K562 (cell line): ENCODE data around the gene MGAT4C. TPM values are rescaled to one million over a fixed set of nuclear protein-coding genes. Genes with fewer than 3 reads are reported as not detected.

Experiments
- ATAC-seq: fragments of 200-7000 bp; cut with Tn5 transposase; 3 replicates; pipeline ENCODE4 v1.9.1; 2020; ENCODE audit warnings: moderate library complexity
- BruUV-seq: library from RNA; stranded (reverse); fragments of 400-500 nt; replicated peaks from 2 replicates; lab custom pipeline; 2021; lab: Mats Ljungman, UMichigan
- CTCF ChIA-PET: fragments of 300-600 bp; formaldehyde crosslinking; extraction: SDS; loops from one replicate; lab custom pipeline; 2021; ENCODE audit warnings: low intra/inter-chr PET ratio; lab: Yijun Ruan, JAX
- POLR2A ChIA-PET: fragments of 300-600, 350-650 bp; sonication (Branson Sonifier 250); formaldehyde crosslinking; extraction: SDS; loops from one replicate; lab custom pipeline; 2021; ENCODE audit warnings: antibody characterized with exemption, inconsistent platforms; lab: Yijun Ruan, JAX
- DNase-seq, 4 experiments: peaks; one replicate each; pipeline versions ENCODE4 v3.0.0 to v3.0.0-alpha.2; 2011 to 2018; ENCODE audit warnings: low spot score in 3 of 4, mixed read lengths in 3 of 4; ENCODE audit errors: extremely low read depth in 1 of 4
- FAIRE-seq: peaks from 2 replicates; lab custom pipeline; 2011; peaks lifted over from hg19 to GRCh38; lab: Jason Lieb, UNC
- H2AFZ ChIP-seq: 2 replicates; pipeline ENCODE4 v1.6.0; 2011; ENCODE audit warnings: low read depth, low read length, control low read depth, inconsistent platforms
- H3K27ac ChIP-seq: fragments of 200-600 bp; 3 replicates; pipeline ENCODE4 v1.8.0; 2011; ENCODE audit warnings: low read depth, mild to moderate bottlenecking, control low read depth, inconsistent platforms, low read length, moderate library complexity, mixed read lengths; ENCODE audit errors: extremely low read depth
- H3K27me3 ChIP-seq, 2 experiments: fragments of 300-600 bp in 1 of 2; 2 replicates in 1 of 2; 3 replicates in 1 of 2; pipeline versions ENCODE4 v1.6.0 to v1.8.0; 2011; ENCODE audit warnings: inconsistent platforms in 2 of 2, low read length in 2 of 2, mild to moderate bottlenecking in 1 of 2, mixed read lengths in 1 of 2, moderate library complexity in 1 of 2; ENCODE audit not compliant: control insufficient read depth in 2 of 2, insufficient read depth in 2 of 2
- H3K36me3 ChIP-seq: fragments of 300-600 bp; 3 replicates; pipeline ENCODE4 v1.8.0; 2011; ENCODE audit warnings: mild to moderate bottlenecking, low read length, inconsistent platforms; ENCODE audit not compliant: control insufficient read depth, insufficient read depth
- H3K4me1 ChIP-seq, 2 experiments: fragments of 200-600 bp in 1 of 2; replicated peaks in 1 of 2; 2 replicates in 1 of 2; 3 replicates in 1 of 2; pipeline versions ENCODE4 v1.5.1 to v1.8.0; 2011; ENCODE audit warnings: inconsistent platforms in 2 of 2, low read length in 2 of 2, mild to moderate bottlenecking in 1 of 2, mixed read lengths in 1 of 2, moderate library complexity in 1 of 2; ENCODE audit not compliant: control insufficient read depth in 2 of 2, insufficient read depth in 2 of 2
- H3K4me2 ChIP-seq: 2 replicates; pipeline ENCODE4 v1.6.1; 2011; ENCODE audit warnings: low read length, control low read depth, inconsistent platforms, mixed read lengths; ENCODE audit not compliant: insufficient read depth
- H3K4me3 ChIP-seq: fragments of 200-600 bp; sonication (generic), shearing (Covaris generic); 2 replicates; pipeline ENCODE4 v1.5.1; 2016; ENCODE audit warnings: control low read depth, inconsistent platforms
- H3K79me2 ChIP-seq: fragments of 200-600 bp; 3 replicates; pipeline ENCODE4 v1.8.0; 2011; ENCODE audit warnings: low read length, inconsistent platforms; ENCODE audit not compliant: control insufficient read depth, insufficient read depth
- H3K9ac ChIP-seq, 2 experiments: 2 replicates each; pipeline versions ENCODE4 v1.6.0 to v1.6.1; 2011; ENCODE audit warnings: low read depth in 2 of 2, low read length in 2 of 2, control low read depth in 1 of 2, inconsistent platforms in 1 of 2, mild to moderate bottlenecking in 1 of 2, mixed read lengths in 1 of 2; ENCODE audit not compliant: insufficient read depth in 1 of 2
- H3K9me1 ChIP-seq: one replicate; pipeline ENCODE4 v1.6.0; 2011; ENCODE audit warnings: inconsistent platforms, mild to moderate bottlenecking, low read length, moderate library complexity; ENCODE audit not compliant: control insufficient read depth, insufficient read depth
- H3K9me3 ChIP-seq: replicated peaks from 2 replicates; pipeline ENCODE4 v1.5.1; 2011; ENCODE audit warnings: low read depth, low read length, inconsistent platforms; ENCODE audit not compliant: control insufficient read depth, insufficient read depth
- H4K20me1 ChIP-seq: replicated peaks from 2 replicates; pipeline ENCODE4 v1.6.1; 2011; ENCODE audit warnings: low read length, inconsistent platforms, mixed read lengths; ENCODE audit not compliant: control insufficient read depth, insufficient read depth
- HCFC1 ChIP-seq: IDR thresholded peaks from 2 replicates; pipeline ENCODE4 v1.6.1; 2012; ENCODE audit warnings: low read depth, low read length, improper control_type of control experiment
- HDAC8 ChIP-seq: fragments of 450-650 bp; IDR thresholded peaks from 2 replicates; pipeline ENCODE4 v1.6.1; 2016; ENCODE audit warnings: mild to moderate bottlenecking, missing genetic modification characterization, moderate library complexity, missing compliant biosample characterization
- NCOA1 ChIP-seq: fragments of 450-650 bp; IDR thresholded peaks from 2 replicates; pipeline ENCODE4 v1.6.1; 2016; ENCODE audit warnings: low read depth
- NFE2 ChIP-seq: IDR thresholded peaks from 2 replicates; pipeline ENCODE4 v1.6.1; 2014; ENCODE audit warnings: antibody characterized with exemption, low read depth
- SMAD2 ChIP-seq: fragments of 150-350 bp; IDR thresholded peaks from 2 replicates; pipeline ENCODE4 v1.6.1; 2014; ENCODE audit warnings: low read depth, mild to moderate bottlenecking, low read length
- TCF3 ChIP-seq: sonication (generic); formaldehyde crosslinking; IDR thresholded peaks from 2 replicates; pipeline ENCODE4 v1.4.0; 2020; ENCODE audit warnings: mild to moderate bottlenecking, missing genetic modification reagents
- ZBTB40 ChIP-seq, 2 experiments: fragments of 450-650 bp in 1 of 2; sonication (generic) in 1 of 2; formaldehyde crosslinking in 1 of 2; IDR thresholded peaks; 2 replicates each; pipeline versions ENCODE4 v1.7.1 to v1.9.0; 2016 to 2022; ENCODE audit warnings: inconsistent platforms in 1 of 2, mild to moderate bottlenecking in 1 of 2, missing genetic modification reagents in 1 of 2
- ZNF507 ChIP-seq: conservative IDR thresholded peaks from 2 replicates; pipeline ENCODE4 v1.6.1; 2017; ENCODE audit warnings: missing genetic modification characterization, missing compliant biosample characterization
- ZNF584 ChIP-seq: fragments of 200-800 bp; sonication (Bioruptor generic); IDR thresholded peaks from 2 replicates; pipeline ENCODE4 v1.6.1; 2016; ENCODE audit warnings: low read depth, mild to moderate bottlenecking, missing genetic modification characterization, missing compliant biosample characterization
- ZNF609 ChIP-seq: sonication (generic); formaldehyde crosslinking; IDR thresholded peaks from 2 replicates; pipeline ENCODE4 v1.8.1; 2023; ENCODE audit warnings: missing genetic modification reagents, mild to moderate bottlenecking, borderline replicate concordance
- in situ Hi-C: fragments of 300-500 bp; cut with MboI; formaldehyde crosslinking; loops from 4 replicates; pipeline ENCODE4 v1.15.0; 2018; ENCODE audit warnings: inconsistent platforms, mixed read lengths
- intact Hi-C: fragments of 100-400 bp; cut with micrococcal nuclease; formaldehyde crosslinking; loops from 2 replicates; pipeline ENCODE4 v1.14.2; 2022
- polyA plus RNA-seq, 8 experiments: library from polyadenylated mRNA; depleted of rRNA in 4 of 8; stranded (reverse) in 5 of 8; unstranded in 3 of 8; fragments of >200 nt; fragmentation: Nextera tagmentation in 2 of 8; fragmentation: Illumina TruSeq in 1 of 8; extraction: Ambion mirVana in 2 of 8; extraction: Trizol in 1 of 8; gene quantifications; 2 replicates each; pipeline versions ENCODE4 v1.2.1 to v1.2.3, GENCODE V29; 2011 to 2014; ENCODE audit warnings: inconsistent platforms in 1 of 8, missing spikeins in 1 of 8
- total RNA-seq, 7 experiments: library from RNA; depleted of rRNA in 6 of 7; stranded (reverse); fragments of >200 nt in 6 of 7; fragmentation: Illumina TruSeq in 2 of 7; extraction: Trizol in 2 of 7; gene quantifications; 2 replicates each; pipeline versions ENCODE4 v1.2.1 to v1.2.3, GENCODE V29; 2011 to 2021; ENCODE audit warnings: low replicate concordance in 1 of 7

Gene MGAT4C
- total and polyA plus RNA-seq, 9 of the 15 experiments (the other 6 are each of a cell fraction or from before 2014, with no cell fraction given), result not detected

DNA sequence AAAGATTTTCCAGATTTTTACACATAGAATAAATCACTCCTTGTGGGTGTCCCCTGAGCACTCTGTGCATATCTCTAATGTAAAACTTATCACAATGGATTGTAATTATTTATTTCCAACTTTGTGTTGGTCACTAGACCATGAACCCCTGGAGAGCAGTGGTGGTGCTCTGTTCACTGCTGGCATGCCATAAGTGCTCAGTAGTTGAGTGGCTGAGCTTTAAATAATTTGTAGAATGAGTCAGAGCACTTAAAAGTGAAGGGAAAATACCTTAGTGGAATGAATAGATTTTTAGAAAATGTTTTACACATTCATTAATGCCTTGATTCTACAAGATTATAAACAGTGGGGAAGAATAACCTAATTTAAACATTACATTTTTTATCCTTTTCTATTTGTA lies 6.3 kb downstream of the MGAT4C start:
- H3K9ac ChIP-seq, result no peak overlapping the region
- H3K4me2 ChIP-seq, result no peak overlapping the region
- no peaks in the 10 kb centered on the region for H3K9me3 ChIP-seq
- no peak overlapping the region for H3K27ac ChIP-seq
- intact Hi-C loops, result no loop called here
- no peaks in the 10 kb centered on the region for H3K9me1 ChIP-seq
- in situ Hi-C loops, result no loop called here
- H3K27me3 ChIP-seq, result no peaks in the 10 kb centered on the region
- DNase-seq (no peak), FAIRE-seq (no peak), ATAC-seq (no peak)
- CTCF ChIA-PET, result no interaction called here
- H4K20me1 ChIP-seq, result no peaks in the 10 kb centered on the region
- no peaks in the 10 kb centered on the region for H3K36me3 ChIP-seq
- no peaks in the 10 kb centered on the region for H3K79me2 ChIP-seq
- POLR2A ChIA-PET, result no interaction called here
- H2AFZ ChIP-seq, result no peak overlapping the region
- H3K4me3 ChIP-seq, result no peak overlapping the region
- no peaks in the 10 kb centered on the region for H3K4me1 ChIP-seq
- BruUV-seq, result no TSS peak
- TF ChIP-seq SMAD2 (no peak), ZBTB40 (IDR thresholded peaks at IDR 0.05) (no peak), ZBTB40 (CRISPR knock-in tag; IDR thresholded peaks at IDR 0.05) (no peak), ZNF507 (no peak), NFE2 (no peak), HCFC1 (no peak), ZNF584 (CRISPR knock-in tag) (no peak), NCOA1 (no peak), HDAC8 (no peak), ZNF609 (CRISPR knock-in tag) (no peak), TCF3 (CRISPR knock-in tag) (no peak)
